ENCODE measurements around the gene TMEM17. TPM values are rescaled to one million over a fixed set of nuclear protein-coding genes. Genes with fewer than 3 reads are reported as not detected.

TMEM17 gene
- total RNA-seq, 4 donors from 2014 or later = 1.7 to 3.4 (median 2.7) TPM

DNA sequence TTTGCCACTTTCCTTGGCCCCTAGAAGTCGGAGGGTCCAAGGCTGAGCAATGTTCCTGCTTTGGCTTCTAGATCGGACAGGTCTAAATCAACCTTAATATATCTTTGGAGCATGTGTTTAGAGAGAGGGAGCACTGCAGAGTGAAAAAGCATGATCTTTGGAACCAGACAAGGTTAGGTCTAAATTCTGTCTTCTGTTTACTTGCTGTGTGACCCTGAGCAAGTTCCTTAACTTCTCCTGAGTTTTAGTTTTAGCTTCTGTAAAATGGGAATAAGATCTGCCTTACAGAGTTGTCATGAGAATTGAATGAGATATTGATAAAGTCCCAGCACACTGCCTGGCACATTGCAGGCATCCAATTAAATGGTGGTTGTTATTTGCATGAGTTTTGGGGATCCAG lies 13.9 kb downstream of the TMEM17 start:
- H3K27ac ChIP-seq = no peak overlapping the region
- 41 to 80% methylated on average over 2 of the region's 2 CpGs for WGBS, 2 donors
- intact Hi-C loops (cut with DNase I) = no loop called here
- H3K4me3 ChIP-seq = no peak overlapping the region
- H3K4me1 ChIP-seq = peaks cover 0 to 25% (median 0%) of the 10 kb centered on the region in 3 donors
- no peaks in the 10 kb centered on the region for H3K36me3 ChIP-seq
- no peaks in the 10 kb centered on the region for H3K9me3 ChIP-seq
- no peaks in the 10 kb centered on the region for H3K27me3 ChIP-seq
- TF ChIP-seq POLR2A (IDR thresholded peaks at IDR 0.05) (no peak), CTCF (IDR thresholded peaks at IDR 0.05) (no peak)
- no peak for DNase-seq

GRCh38 chr2:62489702-62490101 lies 16.3 kb downstream of the TMEM17 start:
- TF ChIP-seq POLR2A (IDR thresholded peaks at IDR 0.05) = no peak
- no peak for TF ChIP-seq CTCF (IDR thresholded peaks at IDR 0.05)
- Histone ChIP-seq H3K36me3 (no peaks in the 10 kb centered on the region), H3K27ac (no peak overlapping the region), H3K27me3 (no peaks in the 10 kb centered on the region), H3K4me1 (peaks cover 10 to 36% (median 15%) of the 10 kb centered on the region in 3 donors), H3K9me3 (no peaks in the 10 kb centered on the region), H3K4me3 (no peak overlapping the region)
- no peak for DNase-seq
- WGBS, 2 donors = 83% methylated on average over 1 of the region's 1 CpG
- intact Hi-C loops (cut with DNase I) = no loop called here

DNA sequence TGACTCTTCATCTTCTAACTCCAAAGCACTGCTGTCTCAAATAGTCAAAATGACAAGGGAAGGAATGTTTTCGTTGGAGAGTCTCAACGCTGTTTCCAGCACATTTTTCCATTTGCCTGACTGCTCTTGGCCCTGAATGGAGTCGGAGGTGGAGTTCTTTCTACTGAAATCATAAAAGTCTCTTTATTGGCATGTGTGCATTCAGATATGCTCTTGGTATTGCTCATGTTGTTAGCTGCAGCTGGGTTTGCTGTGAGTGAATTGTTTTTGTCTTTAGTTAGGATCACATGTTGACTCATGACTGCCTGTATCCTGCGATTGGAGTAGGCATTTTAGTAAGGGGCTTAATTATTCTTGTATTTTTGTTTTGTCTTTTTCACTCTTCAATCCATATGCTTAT lies 16.8 kb downstream of the TMEM17 start:
- Histone ChIP-seq H3K9me3 (no peaks in the 10 kb centered on the region), H3K27ac (peak overlapping the region in 1 of 4 donors; percentile 7), H3K4me3 (no peak overlapping the region), H3K27me3 (no peaks in the 10 kb centered on the region), H3K36me3 (no peaks in the 10 kb centered on the region), H3K4me1 (peaks cover 10 to 36% (median 15%) of the 10 kb centered on the region in 3 donors)
- no peak for TF ChIP-seq POLR2A (IDR thresholded peaks at IDR 0.05)
- TF ChIP-seq CTCF (IDR thresholded peaks at IDR 0.05) = no peak
- DNase-seq = no peak
- WGBS, 2 donors = 41 to 58% methylated on average over 4 of the region's 4 CpGs
- intact Hi-C loops (cut with DNase I) = no loop called here

- TF ChIP-seq CTCF (IDR thresholded peaks at IDR 0.05) (no peak), POLR2A (IDR thresholded peaks at IDR 0.05) (no peak)
- peak overlapping the region in 3 of 4 donors; percentile 6 to 55 (median 25) for H3K27ac ChIP-seq
- peaks cover 10 to 36% (median 15%) of the 10 kb centered on the region in 3 donors for H3K4me1 ChIP-seq
- WGBS, 2 donors = 0 to 50% methylated on average over 1 of the region's 1 CpG
- intact Hi-C loops (cut with DNase I) = no loop called here
- H3K9me3 ChIP-seq = no peaks in the 10 kb centered on the region
- no peaks in the 10 kb centered on the region for H3K27me3 ChIP-seq
- H3K36me3 ChIP-seq = no peaks in the 10 kb centered on the region
- no peak for DNase-seq
- no peak overlapping the region for H3K4me3 ChIP-seq
Measured at GRCh38 chr2:62486439-62486765, 19.6 kb downstream of the TMEM17 start.

- H3K4me1 ChIP-seq = peaks cover 10 to 36% (median 15%) of the 10 kb centered on the region in 3 donors
Measured at GRCh38 chr2:62485761-62486438, 20.1 kb downstream of the TMEM17 start.

More at GRCh38 chr2:62485761-62486438, 20.1 kb downstream of the TMEM17 start:
- no peaks in the 10 kb centered on the region for H3K9me3 ChIP-seq
- intact Hi-C loops (cut with DNase I) = no loop called here
- no peaks in the 10 kb centered on the region for H3K36me3 ChIP-seq
- peak overlapping the region in 3 of 4 donors; percentile 6 to 55 (median 25) for H3K27ac ChIP-seq
- TF ChIP-seq CTCF (IDR thresholded peaks at IDR 0.05) (no peak), POLR2A (IDR thresholded peaks at IDR 0.05) (no peak)
- no peak for DNase-seq
- H3K27me3 ChIP-seq = no peaks in the 10 kb centered on the region
- no peak overlapping the region for H3K4me3 ChIP-seq
- 41 to 59% methylated on average over 4 to 5 of the region's 5 CpGs for WGBS, 2 donors

Data from esophagus squamous epithelium (tissue), 5 donors.